Measurements from ENCODE around the gene CD34.

CD34 gene

GRCh38 chr1:207849016-207849415, 61.9 kb downstream of the CD34 start:
- H3K36me3 ChIP-seq (ENCODE audit: control insufficient read depth in 2 of 2, insufficient read depth in 1 of 2, low read length in 2 of 2) = peaks cover 0 to 23% of the 10 kb centered on the region in 2 experiments; a peak in 2 of 3 replicates
- POLR2A ChIA-PET = no interaction called here
- TF ChIP-seq ZNF600 (tag by site-specific recombination; IDR thresholded peaks at IDR 0.05) (0 out of 2 replicates have a peak, but pooled peaks have one; percentile 13), MYNN (tag by site-specific recombination; IDR thresholded peaks at IDR 0.05; ENCODE audit: borderline replicate concordance) (no peak)
- TF ChIP-seq, protein P1, sequence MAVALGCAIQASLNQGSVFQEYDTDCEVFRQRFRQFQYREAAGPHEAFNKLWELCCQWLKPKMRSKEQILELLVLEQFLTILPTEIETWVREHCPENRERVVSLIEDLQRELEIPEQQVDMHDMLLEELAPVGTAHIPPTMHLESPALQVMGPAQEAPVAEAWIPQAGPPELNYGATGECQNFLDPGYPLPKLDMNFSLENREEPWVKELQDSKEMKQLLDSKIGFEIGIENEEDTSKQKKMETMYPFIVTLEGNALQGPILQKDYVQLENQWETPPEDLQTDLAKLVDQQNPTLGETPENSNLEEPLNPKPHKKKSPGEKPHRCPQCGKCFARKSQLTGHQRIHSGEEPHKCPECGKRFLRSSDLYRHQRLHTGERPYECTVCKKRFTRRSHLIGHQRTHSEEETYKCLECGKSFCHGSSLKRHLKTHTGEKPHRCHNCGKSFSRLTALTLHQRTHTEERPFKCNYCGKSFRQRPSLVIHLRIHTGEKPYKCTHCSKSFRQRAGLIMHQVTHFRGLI (tag by site-specific recombination; IDR thresholded peaks at IDR 0.05) = no peak
- CTCF ChIA-PET = interaction anchor here (1.4 to 1.5 kb wide), 2 partner anchors 19 to 36 kb away, joined by 4 to 9 read pairs; no protein-coding TSS in a partner anchor
- no peaks in the 10 kb centered on the region for H3K9me3 ChIP-seq (ENCODE audit: control insufficient read depth, insufficient read depth, low read depth, low read length)
- H3K4me1 ChIP-seq (ENCODE audit: control insufficient read depth, insufficient read depth, low read length) = no peaks in the 10 kb centered on the region
- no peak overlapping the region for H3K4me3 ChIP-seq (ENCODE audit: low read depth, low read length)
- H3K27ac ChIP-seq (ENCODE audit: extremely low read depth, low read depth, low read length) = no peak overlapping the region

DNA sequence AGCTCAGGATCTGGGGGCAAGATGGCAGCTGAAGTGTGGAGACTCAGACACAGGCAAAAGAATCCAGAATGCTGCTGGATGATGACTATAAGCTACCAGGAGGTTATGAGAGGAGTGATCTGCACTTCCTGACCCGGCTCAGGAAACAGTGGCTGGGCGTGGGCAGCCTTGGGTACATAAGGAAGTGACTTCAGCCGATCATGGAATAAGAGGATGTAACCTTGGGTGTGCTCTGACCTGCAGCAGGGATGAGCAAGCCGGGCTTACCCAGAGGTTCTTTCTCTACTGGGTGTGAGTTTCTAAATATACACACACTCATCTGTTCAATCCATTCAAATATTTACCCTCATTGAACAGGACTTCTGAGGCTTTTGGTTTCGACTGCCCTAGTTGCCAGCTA, 62.7 kb downstream of the CD34 start:
- Histone ChIP-seq H3K36me3 (ENCODE audit: control insufficient read depth in 2 of 2, insufficient read depth in 1 of 2, low read length in 2 of 2) (peaks cover 0 to 23% of the 10 kb centered on the region in 2 experiments; a peak in 2 of 3 replicates), H3K4me3 (ENCODE audit: low read depth, low read length) (no peak overlapping the region), H3K4me1 (ENCODE audit: control insufficient read depth, insufficient read depth, low read length) (no peaks in the 10 kb centered on the region), H3K27ac (ENCODE audit: extremely low read depth, low read depth, low read length) (no peak overlapping the region), H3K9me3 (ENCODE audit: control insufficient read depth, insufficient read depth, low read depth, low read length) (no peaks in the 10 kb centered on the region)
- ChIA-PET POLR2A (no interaction called here), CTCF (interaction anchor here (0.6 to 1.5 kb wide), 3 partner anchors 20 to 174 kb away, joined by 4 to 9 read pairs (median 6); no protein-coding TSS in a partner anchor)
- TF ChIP-seq ZNF112 (tag by site-specific recombination; IDR thresholded peaks at IDR 0.05) (no peak), ZNF148 (tag by site-specific recombination; IDR thresholded peaks at IDR 0.05; ENCODE audit: borderline replicate concordance) (no peak), SP7 (tag by site-specific recombination; IDR thresholded peaks at IDR 0.05) (no peak), MEIS1 (CRISPR knock-in tag; IDR thresholded peaks at IDR 0.05; ENCODE audit: borderline replicate concordance) (no peak), ZSCAN23 (tag by site-specific recombination; IDR thresholded peaks at IDR 0.05) (no peak), ZNF362 (tag by site-specific recombination; IDR thresholded peaks at IDR 0.05) (no peak), ZNF664 (tag by site-specific recombination; IDR thresholded peaks at IDR 0.05) (no peak), ZNF561 (tag by site-specific recombination; IDR thresholded peaks at IDR 0.05; ENCODE audit: borderline replicate concordance) (no peak), ZNF433 (tag by site-specific recombination; IDR thresholded peaks at IDR 0.05; ENCODE audit: low read depth) (no peak), ZSCAN4 (tag by site-specific recombination; IDR thresholded peaks at IDR 0.05) (no peak), ZNF266 (tag by site-specific recombination; IDR thresholded peaks at IDR 0.05; ENCODE audit: low read depth) (no peak), BCL11A (tag by site-specific recombination; IDR thresholded peaks at IDR 0.05; ENCODE audit: low read depth) (no peak), ZNF600 (tag by site-specific recombination; IDR thresholded peaks at IDR 0.05) (no peak)
- TF ChIP-seq, protein P2, sequence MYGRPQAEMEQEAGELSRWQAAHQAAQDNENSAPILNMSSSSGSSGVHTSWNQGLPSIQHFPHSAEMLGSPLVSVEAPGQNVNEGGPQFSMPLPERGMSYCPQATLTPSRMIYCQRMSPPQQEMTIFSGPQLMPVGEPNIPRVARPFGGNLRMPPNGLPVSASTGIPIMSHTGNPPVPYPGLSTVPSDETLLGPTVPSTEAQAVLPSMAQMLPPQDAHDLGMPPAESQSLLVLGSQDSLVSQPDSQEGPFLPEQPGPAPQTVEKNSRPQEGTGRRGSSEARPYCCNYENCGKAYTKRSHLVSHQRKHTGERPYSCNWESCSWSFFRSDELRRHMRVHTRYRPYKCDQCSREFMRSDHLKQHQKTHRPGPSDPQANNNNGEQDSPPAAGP (tag by site-specific recombination; IDR thresholded peaks at IDR 0.05) = no peak

All from HEK293 (cell line).